Uterus (tissue), 4 donors: ENCODE results near the gene SIK2. TPM values are rescaled to one million over a fixed set of nuclear protein-coding genes. Genes with fewer than 3 reads are reported as not detected.

Experiments used
- DNase-seq, 2 donors: peaks; one replicate each; pipeline ENCODE4 v3.0.0-alpha.2; 2019 to 2020
- H3K27ac ChIP-seq, 2 donors: fragments of 200-600 bp; sonication (generic); 1 replicate in 1 of 2; 2 replicates in 1 of 2; pipeline ENCODE4 v1.5.1; 2016 to 2018
- H3K27me3 ChIP-seq, 2 donors: fragments of 200-600 bp; sonication (generic); one replicate each; pipeline ENCODE4 v1.5.1; 2018 to 2019; ENCODE audit warnings: control low read depth in 1 of 2
- H3K36me3 ChIP-seq, 2 donors: fragments of 200-600 bp; sonication (generic); one replicate each; pipeline ENCODE4 v1.5.1; 2019; ENCODE audit warnings: control low read depth in 1 of 2
- H3K4me1 ChIP-seq, 2 donors: fragments of 200-600 bp; sonication (generic); one replicate each; pipeline ENCODE4 v1.5.1; 2018 to 2019; ENCODE audit warnings: control low read depth in 1 of 2
- H3K4me3 ChIP-seq, 2 donors: fragments of 200-600 bp; sonication (generic); 1 replicate in 1 of 2; 2 replicates in 1 of 2; pipeline ENCODE4 v1.5.1; 2018 to 2019; ENCODE audit warnings: mild to moderate bottlenecking in 1 of 2
- H3K9me3 ChIP-seq, 2 donors: fragments of 200-600 bp; sonication (generic); one replicate each; pipeline ENCODE4 v1.5.1; 2019; ENCODE audit warnings: control low read depth in 1 of 2
- POLR2A ChIP-seq, 2 donors: fragments of 450-650 bp; IDR thresholded peaks; one replicate each; pipeline ENCODE4 v1.6.1; 2016; ENCODE audit warnings: antibody characterized with exemption in 2 of 2, mild to moderate bottlenecking in 1 of 2, moderate library complexity in 1 of 2
- intact Hi-C: fragments of 100-400 bp; cut with DNase I; formaldehyde crosslinking; loops from one replicate; pipeline ENCODE4 v1.15.1; 2023; ENCODE audit warnings: low total_unique reads
- total RNA-seq, 4 donors: library from RNA; depleted of rRNA in 3 of 4; stranded (reverse); fragments of >200 nt in 3 of 4; gene quantifications; one replicate each; pipeline versions ENCODE4 v1.1.0 to v1.2.4, GENCODE V29; 2014 to 2023
- TF ChIP-seq, protein P1 (sequence below), 4 experiments: fragments of 200-600 bp in 2 of 4; fragments of 450-650 bp in 2 of 4; sonication (generic) in 2 of 4; IDR thresholded peaks; one replicate each; pipeline ENCODE4 v1.5.1; 2016 to 2019; ENCODE audit warnings: antibody characterized with exemption in 4 of 4, mild to moderate bottlenecking in 2 of 4, moderate library complexity in 1 of 4
- donor health status: DM: yes; HTN: yes; CAD: no.

Gene SIK2
- total RNA-seq, 4 donors from 2014 or later = 11.5 to 27.7 (median 16.7) TPM

DNA sequence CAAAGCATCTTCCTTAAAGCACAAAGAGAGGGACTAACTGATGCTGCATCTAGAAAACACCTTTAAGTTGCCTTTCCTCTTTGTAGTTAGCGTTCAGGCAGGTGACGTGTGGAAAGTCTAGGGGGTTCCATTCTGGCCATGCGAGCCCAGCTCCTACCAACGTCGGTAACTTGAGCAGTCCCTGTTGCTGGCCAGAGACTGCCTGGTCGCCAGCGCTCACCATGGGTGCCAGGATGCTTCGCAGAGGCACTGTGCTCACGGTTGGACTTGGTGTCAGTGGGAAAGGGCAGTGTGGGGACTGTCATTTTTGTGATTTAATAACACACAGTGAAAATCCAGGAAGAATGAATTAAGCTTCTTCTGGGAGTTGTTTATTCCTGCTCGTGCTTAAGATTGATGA lies 123.4 kb downstream of the SIK2 start:
- TF ChIP-seq, protein P1, sequence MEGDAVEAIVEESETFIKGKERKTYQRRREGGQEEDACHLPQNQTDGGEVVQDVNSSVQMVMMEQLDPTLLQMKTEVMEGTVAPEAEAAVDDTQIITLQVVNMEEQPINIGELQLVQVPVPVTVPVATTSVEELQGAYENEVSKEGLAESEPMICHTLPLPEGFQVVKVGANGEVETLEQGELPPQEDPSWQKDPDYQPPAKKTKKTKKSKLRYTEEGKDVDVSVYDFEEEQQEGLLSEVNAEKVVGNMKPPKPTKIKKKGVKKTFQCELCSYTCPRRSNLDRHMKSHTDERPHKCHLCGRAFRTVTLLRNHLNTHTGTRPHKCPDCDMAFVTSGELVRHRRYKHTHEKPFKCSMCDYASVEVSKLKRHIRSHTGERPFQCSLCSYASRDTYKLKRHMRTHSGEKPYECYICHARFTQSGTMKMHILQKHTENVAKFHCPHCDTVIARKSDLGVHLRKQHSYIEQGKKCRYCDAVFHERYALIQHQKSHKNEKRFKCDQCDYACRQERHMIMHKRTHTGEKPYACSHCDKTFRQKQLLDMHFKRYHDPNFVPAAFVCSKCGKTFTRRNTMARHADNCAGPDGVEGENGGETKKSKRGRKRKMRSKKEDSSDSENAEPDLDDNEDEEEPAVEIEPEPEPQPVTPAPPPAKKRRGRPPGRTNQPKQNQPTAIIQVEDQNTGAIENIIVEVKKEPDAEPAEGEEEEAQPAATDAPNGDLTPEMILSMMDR (IDR thresholded peaks at IDR 0.05) = no peak
- no peak for TF ChIP-seq POLR2A (IDR thresholded peaks at IDR 0.05)
- Histone ChIP-seq H3K4me3 (no peak overlapping the region), H3K27ac (no peak overlapping the region), H3K4me1 (no peaks in the 10 kb centered on the region), H3K36me3 (no peaks in the 10 kb centered on the region), H3K27me3 (no peaks in the 10 kb centered on the region), H3K9me3 (no peaks in the 10 kb centered on the region)
- intact Hi-C loops = no loop called here
- no peak for DNase-seq

DNA sequence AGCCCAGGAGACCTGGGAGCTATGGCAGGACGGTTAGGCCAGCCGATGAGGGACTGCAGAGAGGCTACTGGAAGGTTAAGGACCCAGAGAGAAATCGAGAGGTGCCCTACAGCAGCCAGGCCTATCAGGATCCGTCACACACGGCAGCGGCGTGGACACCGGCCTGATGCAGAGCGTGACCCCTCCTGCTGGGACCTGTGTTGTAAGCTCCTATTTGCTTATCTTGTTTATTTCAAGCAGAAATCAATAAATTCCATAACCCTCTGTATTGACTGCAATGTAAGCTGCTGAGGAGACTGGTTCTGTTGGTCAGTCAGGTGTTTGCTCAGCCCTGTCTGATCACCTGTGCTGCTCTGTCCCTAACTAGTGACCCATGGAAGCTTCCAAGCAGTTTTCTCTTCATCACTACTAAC lies 124.1 kb downstream of the SIK2 start:
- no peaks in the 10 kb centered on the region for H3K36me3 ChIP-seq
- TF ChIP-seq POLR2A (IDR thresholded peaks at IDR 0.05) = no peak
- TF ChIP-seq, protein P1 (IDR thresholded peaks at IDR 0.05) = no peak
- no peaks in the 10 kb centered on the region for H3K4me1 ChIP-seq
- H3K4me3 ChIP-seq = no peak overlapping the region
- no peaks in the 10 kb centered on the region for H3K27me3 ChIP-seq
- no peaks in the 10 kb centered on the region for H3K9me3 ChIP-seq
- H3K27ac ChIP-seq = no peak overlapping the region
- intact Hi-C loops = no loop called here
- no peak for DNase-seq

DNA sequence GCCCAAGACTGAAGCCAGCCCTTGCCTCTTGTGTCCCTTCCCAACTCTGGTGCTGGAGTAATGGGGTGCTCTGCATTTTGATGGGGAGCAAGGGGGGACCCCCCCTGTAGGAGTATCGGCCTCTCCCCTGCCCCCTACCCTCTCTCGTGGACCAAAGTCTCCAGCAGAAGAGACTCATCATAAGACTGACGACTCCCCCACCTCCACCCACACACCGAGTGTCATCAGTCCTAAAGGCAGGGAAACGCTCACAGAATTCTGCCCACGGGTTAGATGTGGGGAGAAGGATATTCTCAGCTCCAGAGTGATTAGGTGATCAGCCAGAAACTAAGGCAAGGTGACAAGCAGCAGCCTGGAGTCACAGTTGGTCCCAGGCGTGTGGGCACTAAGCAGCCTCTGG lies 125.2 kb downstream of the SIK2 start:
- H3K36me3 ChIP-seq = no peaks in the 10 kb centered on the region
- H3K9me3 ChIP-seq = no peaks in the 10 kb centered on the region

DNA sequence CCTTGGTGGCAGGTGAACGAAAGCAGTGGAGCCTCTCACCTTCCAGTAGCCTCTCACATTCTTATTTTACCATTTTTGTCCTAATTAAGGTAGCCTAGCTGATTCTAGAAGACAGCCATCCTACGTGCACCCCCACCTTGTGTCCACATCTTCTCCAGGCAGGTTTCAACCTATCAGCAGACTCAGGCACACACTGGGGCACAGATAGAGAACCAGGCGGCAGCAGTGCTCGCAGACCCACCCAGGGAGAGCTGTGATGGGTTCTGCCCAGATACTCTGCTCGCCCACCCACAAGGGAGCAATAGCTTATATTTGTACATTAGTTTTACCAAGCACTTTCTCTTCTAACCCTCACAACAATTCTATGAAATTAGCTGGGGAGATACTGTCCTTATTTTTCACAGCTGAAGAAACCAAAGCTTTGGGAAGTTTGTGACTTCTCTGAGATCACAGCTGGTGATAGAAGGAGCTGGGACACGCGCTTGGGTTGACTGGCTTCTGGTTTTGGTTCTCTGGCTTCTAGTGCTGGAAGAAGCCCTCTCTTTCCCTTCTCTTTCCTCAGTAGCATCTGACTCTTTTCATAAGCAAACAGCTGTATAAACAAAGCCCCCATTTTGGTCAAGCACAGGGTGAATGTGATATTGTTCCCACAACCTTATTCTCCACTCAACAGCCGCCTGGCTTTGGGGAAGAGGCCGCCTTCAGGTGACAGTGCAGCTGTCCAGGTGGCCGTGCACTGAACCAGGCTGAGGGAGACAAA lies 127.0 kb downstream of the SIK2 start:
- H3K9me3 ChIP-seq = no peaks in the 10 kb centered on the region
- H3K36me3 ChIP-seq = no peaks in the 10 kb centered on the region
- intact Hi-C loops = no loop called here
- no peak overlapping the region for H3K4me3 ChIP-seq
- DNase-seq = no peak
- H3K4me1 ChIP-seq = peaks cover 10 to 14% of the 10 kb centered on the region in 2 donors
- TF ChIP-seq, protein P1 (IDR thresholded peaks at IDR 0.05) = no peak
- TF ChIP-seq POLR2A (IDR thresholded peaks at IDR 0.05) = no peak
- H3K27ac ChIP-seq = peak overlapping the region; percentile 50 to 95
- H3K27me3 ChIP-seq = no peaks in the 10 kb centered on the region

More for the DNA sequence above, 125.2 kb downstream of the SIK2 start:
- Histone ChIP-seq H3K4me3 (no peak overlapping the region), H3K27me3 (no peaks in the 10 kb centered on the region), H3K4me1 (no peaks in the 10 kb centered on the region), H3K27ac (no peak overlapping the region)
- no peak for TF ChIP-seq POLR2A (IDR thresholded peaks at IDR 0.05)
- TF ChIP-seq, protein P1 (IDR thresholded peaks at IDR 0.05) = no peak
- DNase-seq = no peak
- intact Hi-C loops = no loop called here

DNA sequence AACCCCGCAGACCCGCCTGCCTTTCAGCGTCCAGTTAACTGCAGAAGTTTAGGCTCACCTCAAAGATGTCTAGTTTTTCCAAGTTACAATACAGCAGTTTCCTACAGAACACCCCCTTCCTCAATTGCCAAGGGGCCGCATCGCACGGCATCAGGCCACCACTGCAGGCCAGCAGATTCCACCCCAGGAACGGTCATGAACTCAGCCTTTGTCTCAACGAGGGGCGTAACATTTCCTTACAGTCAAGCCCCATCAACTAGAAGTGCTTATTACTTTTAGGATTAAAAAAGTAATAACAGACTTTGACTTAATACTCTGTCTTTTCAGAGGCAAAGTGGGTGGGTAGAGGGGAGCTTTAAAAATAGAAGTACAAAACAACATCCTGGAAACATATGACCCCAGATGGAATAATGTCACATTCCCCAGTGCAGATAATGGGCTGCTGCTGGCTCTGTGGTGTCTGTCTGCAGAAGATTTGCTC lies 127.6 kb downstream of the SIK2 start:
- no peaks in the 10 kb centered on the region for H3K9me3 ChIP-seq

More for the DNA sequence above, 127.6 kb downstream of the SIK2 start:
- H3K4me3 ChIP-seq = no peak overlapping the region
- peaks cover 16 to 20% of the 10 kb centered on the region in 2 donors for H3K4me1 ChIP-seq
- H3K27me3 ChIP-seq = no peaks in the 10 kb centered on the region
- H3K27ac ChIP-seq = peak overlapping the region; percentile 50 to 95
- TF ChIP-seq, protein P1 (IDR thresholded peaks at IDR 0.05) = no peak
- no peak for TF ChIP-seq POLR2A (IDR thresholded peaks at IDR 0.05)
- no peak for DNase-seq
- intact Hi-C loops = no loop called here
- H3K36me3 ChIP-seq = no peaks in the 10 kb centered on the region
